DOHH2 (cell line): ENCODE data around the gene PAH.

ENCODE experiments used
- H3F3A ChIP-seq: fragments of 200-600 bp; sonication (generic), shearing (Covaris generic); 2 replicates; pipeline ENCODE4 v1.6.0; 2016; ENCODE audit warnings: antibody characterized with exemption, mild to moderate bottlenecking; ENCODE audit not compliant: control insufficient read depth, insufficient read depth
- H3K27ac ChIP-seq: fragments of 200-600 bp; sonication (generic); 2 replicates; pipeline ENCODE4 v1.5.1; 2014; ENCODE audit warnings: low read depth, mild to moderate bottlenecking, low read length, moderate library complexity
- H3K27me3 ChIP-seq: fragments of 200-600 bp; sonication (generic); 2 replicates; pipeline ENCODE4 v1.6.1; 2014; ENCODE audit warnings: mild to moderate bottlenecking, low read length, mixed read lengths; ENCODE audit not compliant: control insufficient read depth
- H3K36me3 ChIP-seq: fragments of 200-600 bp; sonication (generic); 2 replicates; pipeline ENCODE4 v1.6.1; 2014; ENCODE audit warnings: mild to moderate bottlenecking, low read length, moderate library complexity, mixed read lengths; ENCODE audit not compliant: control insufficient read depth
- H3K4me1 ChIP-seq: fragments of 200-600 bp; sonication (generic); 2 replicates; pipeline ENCODE4 v1.6.1; 2014; ENCODE audit warnings: mild to moderate bottlenecking, low read length, mixed read lengths; ENCODE audit not compliant: control insufficient read depth
- H3K4me2 ChIP-seq: fragments of 200-600 bp; sonication (generic); 2 replicates; pipeline ENCODE4 v1.6.0; 2014; ENCODE audit warnings: mild to moderate bottlenecking, low read length, moderate library complexity
- H3K4me3 ChIP-seq: fragments of 200-600 bp; sonication (generic); 2 replicates; pipeline ENCODE4 v1.5.1; 2014; ENCODE audit warnings: mild to moderate bottlenecking, low read length, mixed read lengths
- H3K79me2 ChIP-seq: fragments of 200-600 bp; sonication (generic); 2 replicates; pipeline ENCODE4 v1.6.1; 2014; ENCODE audit warnings: mild to moderate bottlenecking, low read length, mixed read lengths; ENCODE audit not compliant: control insufficient read depth
- H3K9me2 ChIP-seq: fragments of 200-600 bp; sonication (generic); replicated peaks from 2 replicates; pipeline ENCODE4 v1.6.1; 2014; ENCODE audit warnings: mild to moderate bottlenecking, low read length, mixed read lengths; ENCODE audit not compliant: control insufficient read depth
- H3K9me3 ChIP-seq: fragments of 200-600 bp; sonication (generic); 2 replicates; pipeline ENCODE4 v1.6.1; 2014; ENCODE audit warnings: antibody characterized with exemption, low read length, mixed read lengths; ENCODE audit not compliant: control insufficient read depth, insufficient read depth
- H4K20me1 ChIP-seq: fragments of 200-600 bp; sonication (generic); 2 replicates; pipeline ENCODE4 v1.6.0; 2014; ENCODE audit warnings: low read depth, mild to moderate bottlenecking, antibody characterized with exemption, low read length, moderate library complexity; ENCODE audit not compliant: control insufficient read depth, insufficient read depth
- EZH2phosphoT487 ChIP-seq: fragments of 200-600 bp; sonication (generic); IDR thresholded peaks from 2 replicates; pipeline ENCODE4 v1.6.1; 2017; ENCODE audit warnings: borderline replicate concordance, mild to moderate bottlenecking, antibody characterized with exemption, low read length, moderate library complexity, mixed read lengths
- TF ChIP-seq, protein P1 (sequence below): fragments of 200-600 bp; sonication (generic); IDR thresholded peaks from one replicate; pipeline ENCODE4 v1.5.1; 2014; ENCODE audit warnings: antibody characterized with exemption, mild to moderate bottlenecking, low read depth, low read length; ENCODE audit not compliant: poor library complexity, severe bottlenecking

The PAH gene

DNA sequence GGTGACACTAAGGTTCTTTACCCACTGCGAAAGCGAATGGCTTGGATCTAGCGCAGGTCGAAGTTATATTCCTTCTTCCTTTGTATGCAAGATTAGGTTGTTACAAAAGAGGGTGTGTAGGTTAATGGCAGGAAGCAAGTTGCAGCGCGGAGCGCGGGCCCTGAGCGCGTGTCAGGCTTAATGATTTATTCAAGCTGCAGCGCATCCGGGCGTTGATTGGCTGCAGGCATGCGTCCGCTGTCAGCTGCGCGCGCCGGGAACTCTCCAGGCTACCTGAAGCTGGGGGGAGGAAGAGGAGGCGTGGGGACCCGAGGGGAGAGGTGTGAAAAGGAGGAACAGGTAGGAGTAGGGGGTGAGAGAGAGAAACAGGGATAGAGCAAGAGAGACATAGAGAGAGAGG is 47.8 kb upstream of the PAH start:
- Histone ChIP-seq H3K27me3 (peaks cover 25% of the 10 kb centered on the region), H3F3A (no peaks in the 10 kb centered on the region), H4K20me1 (no peaks in the 10 kb centered on the region), H3K27ac (no peak overlapping the region), H3K79me2 (no peaks in the 10 kb centered on the region), H3K4me1 (no peaks in the 10 kb centered on the region), H3K9me2 (no peaks in the 10 kb centered on the region), H3K9me3 (no peaks in the 10 kb centered on the region), H3K4me3 (no peak overlapping the region), H3K36me3 (no peaks in the 10 kb centered on the region), H3K4me2 (no peak overlapping the region)
- TF ChIP-seq, protein P1, sequence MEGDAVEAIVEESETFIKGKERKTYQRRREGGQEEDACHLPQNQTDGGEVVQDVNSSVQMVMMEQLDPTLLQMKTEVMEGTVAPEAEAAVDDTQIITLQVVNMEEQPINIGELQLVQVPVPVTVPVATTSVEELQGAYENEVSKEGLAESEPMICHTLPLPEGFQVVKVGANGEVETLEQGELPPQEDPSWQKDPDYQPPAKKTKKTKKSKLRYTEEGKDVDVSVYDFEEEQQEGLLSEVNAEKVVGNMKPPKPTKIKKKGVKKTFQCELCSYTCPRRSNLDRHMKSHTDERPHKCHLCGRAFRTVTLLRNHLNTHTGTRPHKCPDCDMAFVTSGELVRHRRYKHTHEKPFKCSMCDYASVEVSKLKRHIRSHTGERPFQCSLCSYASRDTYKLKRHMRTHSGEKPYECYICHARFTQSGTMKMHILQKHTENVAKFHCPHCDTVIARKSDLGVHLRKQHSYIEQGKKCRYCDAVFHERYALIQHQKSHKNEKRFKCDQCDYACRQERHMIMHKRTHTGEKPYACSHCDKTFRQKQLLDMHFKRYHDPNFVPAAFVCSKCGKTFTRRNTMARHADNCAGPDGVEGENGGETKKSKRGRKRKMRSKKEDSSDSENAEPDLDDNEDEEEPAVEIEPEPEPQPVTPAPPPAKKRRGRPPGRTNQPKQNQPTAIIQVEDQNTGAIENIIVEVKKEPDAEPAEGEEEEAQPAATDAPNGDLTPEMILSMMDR: no peak
- TF ChIP-seq EZH2phosphoT487: no peak

DNA sequence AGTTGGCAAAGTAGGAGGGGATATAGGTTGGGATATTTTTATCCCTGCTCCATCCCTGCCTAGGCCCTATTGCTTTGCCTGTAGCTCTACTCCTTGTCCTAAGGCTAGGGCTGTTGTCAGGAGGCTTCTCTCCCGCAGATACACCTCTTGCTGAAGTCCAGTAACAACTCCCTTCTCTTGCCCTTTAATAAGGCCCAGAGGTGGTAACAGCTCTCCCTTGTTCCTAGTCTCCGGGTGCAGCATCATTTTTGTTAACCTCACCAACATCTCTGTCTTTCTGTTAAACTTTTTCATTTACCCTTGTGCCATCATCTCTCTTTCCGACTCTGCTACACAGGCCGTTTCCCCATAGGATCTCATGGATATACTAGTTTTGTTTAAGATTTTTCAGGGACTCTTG is 46.8 kb upstream of the PAH start:
- no peaks in the 10 kb centered on the region for H3K79me2 ChIP-seq
- no peaks in the 10 kb centered on the region for H3F3A ChIP-seq
- H3K4me1 ChIP-seq: no peaks in the 10 kb centered on the region
- no peak overlapping the region for H3K4me3 ChIP-seq
- H4K20me1 ChIP-seq: no peaks in the 10 kb centered on the region
- TF ChIP-seq EZH2phosphoT487: no peak
- TF ChIP-seq, protein P1: no peak
- H3K27ac ChIP-seq: no peak overlapping the region
- H3K36me3 ChIP-seq: no peaks in the 10 kb centered on the region
- H3K9me3 ChIP-seq: no peaks in the 10 kb centered on the region
- peaks cover 25% of the 10 kb centered on the region for H3K27me3 ChIP-seq
- H3K9me2 ChIP-seq: no peaks in the 10 kb centered on the region
- no peak overlapping the region for H3K4me2 ChIP-seq

DNA sequence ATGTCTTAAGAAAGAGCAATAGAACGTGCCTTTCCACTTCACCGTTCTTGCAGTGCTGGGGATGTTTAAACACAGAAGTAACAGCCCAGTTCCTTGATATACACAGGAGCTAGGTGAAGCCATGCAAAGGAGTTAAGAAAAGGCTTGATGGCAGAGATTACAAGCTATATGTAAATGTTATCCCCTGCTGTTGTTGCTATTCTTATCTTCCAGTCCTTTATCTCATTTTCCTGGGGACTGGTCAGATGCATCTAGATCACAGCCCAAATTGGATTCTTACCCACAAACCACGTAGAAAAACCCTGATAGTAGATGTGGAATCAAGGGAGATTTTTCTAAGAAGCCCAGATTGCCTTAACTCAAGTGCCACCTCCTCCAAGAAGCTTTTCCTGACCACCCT is 45.9 kb upstream of the PAH start:
- Histone ChIP-seq H3K36me3 (no peaks in the 10 kb centered on the region), H3K4me3 (no peak overlapping the region), H3K27ac (no peak overlapping the region), H3K9me3 (no peaks in the 10 kb centered on the region), H3K79me2 (no peaks in the 10 kb centered on the region), H3K4me2 (no peak overlapping the region), H4K20me1 (no peaks in the 10 kb centered on the region), H3K4me1 (no peaks in the 10 kb centered on the region), H3F3A (no peaks in the 10 kb centered on the region), H3K27me3 (peaks cover 25% of the 10 kb centered on the region), H3K9me2 (no peaks in the 10 kb centered on the region)
- TF ChIP-seq, protein P1: no peak
- no peak for TF ChIP-seq EZH2phosphoT487

DNA sequence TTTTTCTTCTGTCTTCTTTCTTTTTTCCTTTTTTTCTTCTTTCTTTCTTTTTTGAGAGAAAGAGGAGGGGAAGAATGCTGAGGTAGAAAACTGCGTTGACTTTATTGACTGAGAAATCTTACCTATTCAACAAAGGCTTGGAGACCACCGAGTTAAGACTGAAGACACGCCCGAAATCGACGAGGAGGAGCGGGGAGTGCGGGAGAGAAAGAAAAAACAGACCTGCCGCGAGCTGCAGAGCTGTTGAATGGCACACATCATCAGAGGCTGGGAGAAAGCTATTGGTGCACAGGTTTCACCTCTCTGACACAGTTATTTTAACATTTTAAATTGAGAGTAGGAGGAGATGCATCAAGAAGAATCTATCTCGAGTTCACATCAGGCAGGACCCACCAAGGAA is 45.5 kb upstream of the PAH start:
- Histone ChIP-seq H3K9me3 (no peaks in the 10 kb centered on the region), H3K36me3 (no peaks in the 10 kb centered on the region), H3K4me1 (no peaks in the 10 kb centered on the region), H3K9me2 (no peaks in the 10 kb centered on the region), H3K4me2 (no peak overlapping the region), H4K20me1 (no peaks in the 10 kb centered on the region), H3K79me2 (no peaks in the 10 kb centered on the region), H3K27ac (no peak overlapping the region), H3F3A (no peaks in the 10 kb centered on the region), H3K4me3 (no peak overlapping the region), H3K27me3 (peaks cover 25% of the 10 kb centered on the region)
- TF ChIP-seq EZH2phosphoT487: no peak
- TF ChIP-seq, protein P1: no peak
